DOHH2 (cell line): Measurements from ENCODE around the gene CORO1C.

ENCODE experiments used
- EZH2phosphoT487 ChIP-seq: fragments of 200-600 bp; sonication (generic); IDR thresholded peaks from 2 replicates; pipeline ENCODE4 v1.6.1; 2017; ENCODE audit warnings: borderline replicate concordance, mild to moderate bottlenecking, antibody characterized with exemption, low read length, moderate library complexity, mixed read lengths
- TF ChIP-seq, protein P1 (sequence below): fragments of 200-600 bp; sonication (generic); IDR thresholded peaks from one replicate; pipeline ENCODE4 v1.5.1; 2014; ENCODE audit warnings: antibody characterized with exemption, mild to moderate bottlenecking, low read depth, low read length; ENCODE audit not compliant: poor library complexity, severe bottlenecking

DNA sequence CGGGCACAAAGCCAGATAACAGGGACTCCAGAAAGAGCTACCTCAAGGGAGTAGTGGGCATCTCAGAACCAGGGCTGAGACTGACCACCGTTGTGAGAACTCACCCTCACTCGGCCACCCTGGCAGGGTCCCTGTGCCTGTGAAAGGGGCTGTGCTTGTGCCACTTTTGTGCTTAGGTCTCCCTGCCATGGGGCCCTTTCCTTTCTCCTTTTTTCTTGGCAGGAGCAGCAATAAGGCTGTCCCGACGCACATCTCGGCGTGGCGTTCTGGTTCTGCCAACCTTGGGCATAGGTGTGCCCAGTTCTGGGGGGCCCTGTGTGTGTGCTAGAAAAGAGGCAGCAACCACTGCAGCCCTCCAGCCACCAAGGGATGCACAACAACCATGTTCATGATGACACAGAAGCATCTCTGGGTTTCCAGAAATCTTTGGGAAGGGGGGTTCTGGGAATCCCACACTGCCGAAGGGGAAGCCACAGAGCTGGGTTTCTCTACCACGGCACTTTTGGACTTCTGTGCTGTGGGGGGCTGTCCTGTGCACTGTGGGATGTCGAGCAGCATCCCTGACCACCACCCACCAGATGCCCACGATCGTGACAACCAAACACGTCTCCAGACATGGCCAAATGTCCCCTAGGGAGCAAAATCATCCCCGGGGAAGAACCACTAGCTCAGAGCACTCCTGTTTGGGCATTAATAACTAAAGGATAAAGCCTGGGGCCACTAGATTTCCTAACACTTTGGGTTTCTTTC, 120.3 kb downstream of the CORO1C start:
- TF ChIP-seq EZH2phosphoT487 = no peak
- TF ChIP-seq, protein P1, sequence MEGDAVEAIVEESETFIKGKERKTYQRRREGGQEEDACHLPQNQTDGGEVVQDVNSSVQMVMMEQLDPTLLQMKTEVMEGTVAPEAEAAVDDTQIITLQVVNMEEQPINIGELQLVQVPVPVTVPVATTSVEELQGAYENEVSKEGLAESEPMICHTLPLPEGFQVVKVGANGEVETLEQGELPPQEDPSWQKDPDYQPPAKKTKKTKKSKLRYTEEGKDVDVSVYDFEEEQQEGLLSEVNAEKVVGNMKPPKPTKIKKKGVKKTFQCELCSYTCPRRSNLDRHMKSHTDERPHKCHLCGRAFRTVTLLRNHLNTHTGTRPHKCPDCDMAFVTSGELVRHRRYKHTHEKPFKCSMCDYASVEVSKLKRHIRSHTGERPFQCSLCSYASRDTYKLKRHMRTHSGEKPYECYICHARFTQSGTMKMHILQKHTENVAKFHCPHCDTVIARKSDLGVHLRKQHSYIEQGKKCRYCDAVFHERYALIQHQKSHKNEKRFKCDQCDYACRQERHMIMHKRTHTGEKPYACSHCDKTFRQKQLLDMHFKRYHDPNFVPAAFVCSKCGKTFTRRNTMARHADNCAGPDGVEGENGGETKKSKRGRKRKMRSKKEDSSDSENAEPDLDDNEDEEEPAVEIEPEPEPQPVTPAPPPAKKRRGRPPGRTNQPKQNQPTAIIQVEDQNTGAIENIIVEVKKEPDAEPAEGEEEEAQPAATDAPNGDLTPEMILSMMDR = no peak
